ENCODE measurements around the gene SYCP3.
"Not testable (repeated sequence)": the region's sequence is repeated elsewhere in the genome, so short reads cannot be mapped to it uniquely, and the experiment has no call there.

SYCP3 gene

GRCh38 chr12:101710288-101710687 lies 29.0 kb downstream of the SYCP3 start:
- no peak for DNase-seq

GRCh38 chr12:101707131-101707782 lies 32.0 kb downstream of the SYCP3 start:
- no peak for DNase-seq

- no peak for DNase-seq
Measured at GRCh38 chr12:101706403-101706802, 32.9 kb downstream of the SYCP3 start.

GRCh38 chr12:101703487-101703886 lies 35.8 kb downstream of the SYCP3 start:
- DNase-seq, result no peak

- peak in 1 of 2 experiments; percentile 9 for DNase-seq
Measured at GRCh38 chr12:101700299-101700820, 38.9 kb downstream of the SYCP3 start.

- peak in 1 of 2 experiments; percentile 51 for DNase-seq
Measured at GRCh38 chr12:101698800-101699347, 40.4 kb downstream of the SYCP3 start.

- peak; percentile 67 to 76 for DNase-seq
Measured at GRCh38 chr12:101697930-101698799, 41.1 kb downstream of the SYCP3 start.

- peak; percentile 39 to 42 for DNase-seq
Measured at GRCh38 chr12:101697197-101697929, 41.9 kb downstream of the SYCP3 start, which contains the start of gene CHPT1. Gene CHPT1, plus strand, starts transcription at chr12:101697640. Its CDS starts 222 bp downstream, at chr12:101697862.

- DNase-seq, result peak; percentile 78 to 88
Measured at GRCh38 chr12:101696251-101697196, 42.7 kb downstream of the SYCP3 start.

GRCh38 chr12:101695706-101696105 lies 43.6 kb downstream of the SYCP3 start:
- no peak for DNase-seq

- no peak for DNase-seq
Measured at GRCh38 chr12:101694986-101695385, 44.3 kb downstream of the SYCP3 start.

GRCh38 chr12:101694297-101694848 lies 44.9 kb downstream of the SYCP3 start:
- no peak for DNase-seq

- no peak for DNase-seq
Measured at GRCh38 chr12:101691503-101692096, 47.7 kb downstream of the SYCP3 start.

GRCh38 chr12:101690544-101691098 lies 48.6 kb downstream of the SYCP3 start:
- no peak for DNase-seq

GRCh38 chr12:101686176-101686575 lies 53.1 kb downstream of the SYCP3 start:
- DNase-seq, result no peak

GRCh38 chr12:101685092-101685491 lies 54.2 kb downstream of the SYCP3 start:
- no peak for DNase-seq

- not testable (repeated sequence) for DNase-seq
Measured at GRCh38 chr12:101681627-101682026, 57.6 kb downstream of the SYCP3 start.

- no peak for DNase-seq
Measured at GRCh38 chr12:101680647-101681046, 58.6 kb downstream of the SYCP3 start.

GRCh38 chr12:101680240-101680639 lies 59.0 kb downstream of the SYCP3 start:
- DNase-seq, result no peak
